ENCODE data around the gene KCNQ1. TPM values are rescaled to one million over a fixed set of nuclear protein-coding genes. Genes with fewer than 3 reads are reported as not detected.

Gene KCNQ1
- total RNA-seq, 1 experiment from 2014 or later = 10.7 TPM

DNA sequence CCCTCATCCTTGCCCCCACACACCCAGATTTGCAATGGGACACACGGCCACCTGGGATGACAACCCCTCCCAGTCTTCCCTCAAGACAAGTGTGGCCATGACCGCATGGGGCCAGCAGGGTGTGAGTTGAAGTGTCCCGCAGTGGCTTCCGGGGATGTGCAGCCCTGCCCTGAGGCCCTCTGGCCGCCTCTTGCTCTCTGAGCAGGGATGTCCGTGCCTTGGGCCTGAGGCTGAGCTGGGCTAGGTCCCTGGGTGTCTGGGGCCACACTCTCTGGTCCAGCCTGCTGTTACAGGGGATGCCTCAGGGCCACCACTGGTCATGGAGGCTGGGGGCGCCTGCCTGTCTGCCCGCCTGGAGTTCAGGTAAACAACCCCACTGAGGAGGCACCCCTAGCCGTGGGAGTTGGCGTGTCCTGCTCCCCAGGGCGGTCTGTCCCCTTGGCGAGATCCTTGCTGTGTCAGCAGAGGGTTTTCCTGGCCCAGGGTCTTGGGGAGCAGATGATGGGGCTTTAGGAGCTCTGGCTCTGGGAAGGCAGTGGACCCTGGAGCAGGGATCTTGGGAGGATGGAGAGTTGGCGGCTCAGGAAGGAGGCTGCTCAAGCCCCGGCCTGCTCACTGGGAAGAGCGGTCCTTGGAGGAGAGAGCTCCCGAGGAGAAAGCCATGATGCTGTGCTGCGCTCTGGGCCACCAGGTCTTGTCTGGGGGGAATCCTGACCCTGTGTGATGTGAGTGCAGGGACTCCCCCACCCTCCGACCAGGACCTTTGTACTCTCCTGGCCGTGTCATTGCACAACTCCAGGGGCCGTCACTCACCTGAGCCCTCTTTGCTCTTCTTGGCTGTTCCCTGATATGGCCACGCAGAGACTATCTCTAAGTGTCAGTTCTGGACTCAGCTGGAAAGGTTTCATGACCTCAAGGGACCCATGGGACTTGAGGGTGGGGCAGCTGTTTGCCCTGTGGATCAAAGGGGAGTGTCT lies 67.9 kb downstream of the KCNQ1 start:
- Histone ChIP-seq H3K27me3 (ENCODE audit: insufficient read depth, low read length) (no peaks in the 10 kb centered on the region), H3K27ac (ENCODE audit: low read depth, low read length) (no peak overlapping the region), H3K79me2 (ENCODE audit: insufficient read depth, low read length) (no peaks in the 10 kb centered on the region), H4K20me1 (ENCODE audit: insufficient read depth) (no peaks in the 10 kb centered on the region), H3K4me1 (ENCODE audit: control insufficient read depth in 1 of 2, insufficient read depth in 2 of 2, low read length in 2 of 2) (no peaks in the 10 kb centered on the region), H3K9me2 (ENCODE audit: insufficient read depth) (no peaks in the 10 kb centered on the region), H2AFZ (ENCODE audit: low read depth, low read length, poor library complexity, severe bottlenecking) (no peak overlapping the region), H3K9me3 (ENCODE audit: control insufficient read depth in 1 of 2, insufficient read depth in 1 of 2, low read depth in 1 of 2, low read length in 2 of 2) (no peaks in the 10 kb centered on the region), H3K36me3 (ENCODE audit: control insufficient read depth in 1 of 2, insufficient read depth in 2 of 2, low read length in 2 of 2) (no peaks in the 10 kb centered on the region), H3K9ac (ENCODE audit: low read length) (no peak overlapping the region), H3K4me2 (ENCODE audit: low read length) (no peak overlapping the region), H3K4me3 (replicated peaks in 1 of 2; ENCODE audit: low read depth in 1 of 2, low read length in 2 of 2) (no peak overlapping the region)
- CTCF ChIA-PET = no interaction called here
- ATAC-seq (no peak), DNase-seq (ENCODE audit: low read depth, low spot score) (no peak)
- POLR2A ChIA-PET = no interaction called here
- RAD21 ChIA-PET (ENCODE audit: low non-redundant PET in 1 of 2, low total read pairs in 2 of 2, uncharacterized antibody in 2 of 2, unreplicated experiment in 2 of 2) = no interaction called here
- TF ChIP-seq YY1 (IDR thresholded peaks at IDR 0.05; ENCODE audit: extremely low read depth, insufficient replicate concordance, low read depth, low read length) = no peak
- no peak for TF ChIP-seq EZH2 (IDR thresholded peaks at IDR 0.05)
- intact Hi-C loops (cut with micrococcal nuclease) = no loop called here
- no TSS peak for BruUV-seq (replicated peaks)

GRCh38 chr11:2513441-2513840 lies 68.6 kb downstream of the KCNQ1 start:
- no TSS peak for BruUV-seq (replicated peaks)
- DNase-seq (ENCODE audit: low read depth, low spot score) (no peak), ATAC-seq (no peak)
- no peak overlapping the region for H3K4me2 ChIP-seq (ENCODE audit: low read length)
- no peaks in the 10 kb centered on the region for H3K36me3 ChIP-seq (ENCODE audit: control insufficient read depth in 1 of 2, insufficient read depth in 2 of 2, low read length in 2 of 2)
- TF ChIP-seq POLR2AphosphoS5 (IDR thresholded peaks at IDR 0.05; ENCODE audit: low read depth, low read length) (no peak), ZNF274 (IDR thresholded peaks at IDR 0.05; ENCODE audit: low read depth, low read length) (no peak), EZH2phosphoT487 (IDR thresholded peaks at IDR 0.05; ENCODE audit: borderline replicate concordance) (no peak), RAD21 (IDR thresholded peaks at IDR 0.05; ENCODE audit: low read depth) (no peak), ATF3 (IDR thresholded peaks at IDR 0.05) (no peak), ELF1 (IDR thresholded peaks at IDR 0.05; ENCODE audit: borderline replicate concordance, low read depth) (no peak), POLR2A (IDR thresholded peaks at IDR 0.05; ENCODE audit: borderline replicate concordance, extremely low read depth, insufficient read depth, insufficient read length) (no peak)
- H3K4me3 ChIP-seq (replicated peaks in 1 of 2; ENCODE audit: low read depth in 1 of 2, low read length in 2 of 2) = no peak overlapping the region
- H3K27ac ChIP-seq (ENCODE audit: low read depth, low read length) = no peak overlapping the region
- H3K9me2 ChIP-seq (ENCODE audit: insufficient read depth) = no peaks in the 10 kb centered on the region
- H3K79me2 ChIP-seq (ENCODE audit: insufficient read depth, low read length) = no peaks in the 10 kb centered on the region
- H3K27me3 ChIP-seq (ENCODE audit: insufficient read depth, low read length) = no peaks in the 10 kb centered on the region
- intact Hi-C loops (cut with micrococcal nuclease) = no loop called here
- no peaks in the 10 kb centered on the region for H4K20me1 ChIP-seq (ENCODE audit: insufficient read depth)
- H3K9me3 ChIP-seq (ENCODE audit: control insufficient read depth in 1 of 2, insufficient read depth in 1 of 2, low read depth in 1 of 2, low read length in 2 of 2) = no peaks in the 10 kb centered on the region
- no peak overlapping the region for H3K9ac ChIP-seq (ENCODE audit: low read length)
- no peaks in the 10 kb centered on the region for H3K4me1 ChIP-seq (ENCODE audit: control insufficient read depth in 1 of 2, insufficient read depth in 2 of 2, low read length in 2 of 2)
- ChIA-PET POLR2A (no interaction called here), CTCF (no interaction called here), RAD21 (ENCODE audit: low non-redundant PET in 1 of 2, low total read pairs in 2 of 2, uncharacterized antibody in 2 of 2, unreplicated experiment in 2 of 2) (no interaction called here)
- H2AFZ ChIP-seq (ENCODE audit: low read depth, low read length, poor library complexity, severe bottlenecking) = no peak overlapping the region
